Measurements from ENCODE around the gene PFKP.

- TF ChIP-seq CTCF (IDR thresholded peaks at IDR 0.05; ENCODE audit: low read depth, low read length, poor library complexity, severe bottlenecking) (no peak), EZH2phosphoT487 (IDR thresholded peaks at IDR 0.05; ENCODE audit: borderline replicate concordance, low read length) (no peak)
These were observed 10.2 kb downstream of the PFKP start for GRCh38 chr10:3077509-3077908.

Measured in DOHH2 (cell line).